K562 (cell line): Measurements from ENCODE around the gene DNAJC30. TPM values are rescaled to one million over a fixed set of nuclear protein-coding genes. Genes with fewer than 3 reads are reported as not detected.

ENCODE experiments used
- ATAC-seq: fragments of 200-7000 bp; cut with Tn5 transposase; 3 replicates; pipeline ENCODE4 v1.9.1; 2020; ENCODE audit warnings: moderate library complexity
- BruUV-seq: library from RNA; stranded (reverse); fragments of 400-500 nt; replicated peaks from 2 replicates; lab custom pipeline; 2021; lab: Mats Ljungman, UMichigan
- CTCF ChIA-PET: fragments of 300-600 bp; formaldehyde crosslinking; extraction: SDS; loops from one replicate; lab custom pipeline; 2021; ENCODE audit warnings: low intra/inter-chr PET ratio; lab: Yijun Ruan, JAX
- POLR2A ChIA-PET: fragments of 300-600, 350-650 bp; sonication (Branson Sonifier 250); formaldehyde crosslinking; extraction: SDS; loops from one replicate; lab custom pipeline; 2021; ENCODE audit warnings: antibody characterized with exemption, inconsistent platforms; lab: Yijun Ruan, JAX
- DNase-seq, 4 experiments: peaks; one replicate each; pipeline versions ENCODE4 v3.0.0 to v3.0.0-alpha.2; 2011 to 2018; ENCODE audit warnings: low spot score in 3 of 4, mixed read lengths in 3 of 4; ENCODE audit errors: extremely low read depth in 1 of 4
- FAIRE-seq: peaks from 2 replicates; lab custom pipeline; 2011; peaks lifted over from hg19 to GRCh38; lab: Jason Lieb, UNC
- H2AFZ ChIP-seq: 2 replicates; pipeline ENCODE4 v1.6.0; 2011; ENCODE audit warnings: low read depth, low read length, control low read depth, inconsistent platforms
- H3K27ac ChIP-seq: fragments of 200-600 bp; 3 replicates; pipeline ENCODE4 v1.8.0; 2011; ENCODE audit warnings: low read depth, mild to moderate bottlenecking, control low read depth, inconsistent platforms, low read length, moderate library complexity, mixed read lengths; ENCODE audit errors: extremely low read depth
- H3K27me3 ChIP-seq, 2 experiments: fragments of 300-600 bp in 1 of 2; 2 replicates in 1 of 2; 3 replicates in 1 of 2; pipeline versions ENCODE4 v1.6.0 to v1.8.0; 2011; ENCODE audit warnings: inconsistent platforms in 2 of 2, low read length in 2 of 2, mild to moderate bottlenecking in 1 of 2, mixed read lengths in 1 of 2, moderate library complexity in 1 of 2; ENCODE audit not compliant: control insufficient read depth in 2 of 2, insufficient read depth in 2 of 2
- H3K36me3 ChIP-seq: fragments of 300-600 bp; 3 replicates; pipeline ENCODE4 v1.8.0; 2011; ENCODE audit warnings: mild to moderate bottlenecking, low read length, inconsistent platforms; ENCODE audit not compliant: control insufficient read depth, insufficient read depth
- H3K4me1 ChIP-seq, 2 experiments: fragments of 200-600 bp in 1 of 2; replicated peaks in 1 of 2; 2 replicates in 1 of 2; 3 replicates in 1 of 2; pipeline versions ENCODE4 v1.5.1 to v1.8.0; 2011; ENCODE audit warnings: inconsistent platforms in 2 of 2, low read length in 2 of 2, mild to moderate bottlenecking in 1 of 2, mixed read lengths in 1 of 2, moderate library complexity in 1 of 2; ENCODE audit not compliant: control insufficient read depth in 2 of 2, insufficient read depth in 2 of 2
- H3K4me2 ChIP-seq: 2 replicates; pipeline ENCODE4 v1.6.1; 2011; ENCODE audit warnings: low read length, control low read depth, inconsistent platforms, mixed read lengths; ENCODE audit not compliant: insufficient read depth
- H3K4me3 ChIP-seq: fragments of 200-600 bp; sonication (generic), shearing (Covaris generic); 2 replicates; pipeline ENCODE4 v1.5.1; 2016; ENCODE audit warnings: control low read depth, inconsistent platforms
- H3K79me2 ChIP-seq: fragments of 200-600 bp; 3 replicates; pipeline ENCODE4 v1.8.0; 2011; ENCODE audit warnings: low read length, inconsistent platforms; ENCODE audit not compliant: control insufficient read depth, insufficient read depth
- H3K9ac ChIP-seq, 2 experiments: 2 replicates each; pipeline versions ENCODE4 v1.6.0 to v1.6.1; 2011; ENCODE audit warnings: low read depth in 2 of 2, low read length in 2 of 2, control low read depth in 1 of 2, inconsistent platforms in 1 of 2, mild to moderate bottlenecking in 1 of 2, mixed read lengths in 1 of 2; ENCODE audit not compliant: insufficient read depth in 1 of 2
- H3K9me1 ChIP-seq: one replicate; pipeline ENCODE4 v1.6.0; 2011; ENCODE audit warnings: inconsistent platforms, mild to moderate bottlenecking, low read length, moderate library complexity; ENCODE audit not compliant: control insufficient read depth, insufficient read depth
- H3K9me3 ChIP-seq: replicated peaks from 2 replicates; pipeline ENCODE4 v1.5.1; 2011; ENCODE audit warnings: low read depth, low read length, inconsistent platforms; ENCODE audit not compliant: control insufficient read depth, insufficient read depth
- H4K20me1 ChIP-seq: replicated peaks from 2 replicates; pipeline ENCODE4 v1.6.1; 2011; ENCODE audit warnings: low read length, inconsistent platforms, mixed read lengths; ENCODE audit not compliant: control insufficient read depth, insufficient read depth
- CHD2 ChIP-seq: IDR thresholded peaks from 2 replicates; pipeline ENCODE4 v1.6.1; 2011; ENCODE audit warnings: low read depth, low read length
- PKNOX1 ChIP-seq: fragments of 450-650 bp; IDR thresholded peaks from 2 replicates; pipeline ENCODE4 v1.6.1; 2016
- POLR2A ChIP-seq: fragments of 450-650 bp; conservative IDR thresholded peaks from 2 replicates; pipeline ENCODE4 v1.6.1; 2016
- POLR2AphosphoS5 ChIP-seq: IDR thresholded peaks from 2 replicates; pipeline ENCODE4 v1.6.1; 2011; ENCODE audit warnings: mild to moderate bottlenecking, low read depth, low read length, moderate library complexity; ENCODE audit not compliant: control insufficient read depth, insufficient read depth
- POLR2G ChIP-seq: fragments of 200-400 bp; formaldehyde crosslinking; IDR thresholded peaks from 2 replicates; pipeline ENCODE4 v1.6.1; 2017; ENCODE audit warnings: low read depth, mild to moderate bottlenecking, antibody characterized with exemption, low read length, moderate library complexity
- ZNF282 ChIP-seq: sonication (generic); formaldehyde crosslinking; IDR thresholded peaks from 2 replicates; pipeline ENCODE4 v1.8.1; 2023; ENCODE audit warnings: missing genetic modification reagents
- ZZZ3 ChIP-seq: fragments of 450-650 bp; IDR thresholded peaks from 2 replicates; pipeline ENCODE4 v1.6.1; 2016; ENCODE audit warnings: antibody characterized with exemption, mild to moderate bottlenecking, moderate library complexity
- WGBS: fragments of 100-300 bp; shearing (Covaris generic); methylation state at CpG from one replicate; pipeline ENCODE4 v1.1.6; 2016; ENCODE audit warnings: low coverage, mixed read lengths; ENCODE audit not compliant: insufficient coverage; ENCODE audit errors: missing lambda C conversion rate; 5-methylcytosine and 5-hydroxymethylcytosine counted together
- in situ Hi-C: fragments of 300-500 bp; cut with MboI; formaldehyde crosslinking; loops from 4 replicates; pipeline ENCODE4 v1.15.0; 2018; ENCODE audit warnings: inconsistent platforms, mixed read lengths
- intact Hi-C: fragments of 100-400 bp; cut with micrococcal nuclease; formaldehyde crosslinking; loops from 2 replicates; pipeline ENCODE4 v1.14.2; 2022
- polyA plus RNA-seq, 8 experiments: library from polyadenylated mRNA; depleted of rRNA in 4 of 8; stranded (reverse) in 5 of 8; unstranded in 3 of 8; fragments of >200 nt; fragmentation: Nextera tagmentation in 2 of 8; fragmentation: Illumina TruSeq in 1 of 8; extraction: Ambion mirVana in 2 of 8; extraction: Trizol in 1 of 8; gene quantifications; 2 replicates each; pipeline versions ENCODE4 v1.2.1 to v1.2.3, GENCODE V29; 2011 to 2014; ENCODE audit warnings: inconsistent platforms in 1 of 8, missing spikeins in 1 of 8
- total RNA-seq, 7 experiments: library from RNA; depleted of rRNA in 6 of 7; stranded (reverse); fragments of >200 nt in 6 of 7; fragmentation: Illumina TruSeq in 2 of 7; extraction: Trizol in 2 of 7; gene quantifications; 2 replicates each; pipeline versions ENCODE4 v1.2.1 to v1.2.3, GENCODE V29; 2011 to 2021; ENCODE audit warnings: low replicate concordance in 1 of 7

DNAJC30 gene
- total and polyA plus RNA-seq, 9 of the 15 experiments (the other 6 are each of a cell fraction or from before 2014, with no cell fraction given), result 1.1 to 11.3 (median 4.6) TPM

GRCh38 chr7:73700581-73701134, 17.4 kb upstream of the DNAJC30 start:
- H3K27me3 ChIP-seq, result no peaks in the 10 kb centered on the region; a peak in 1 of 5 replicates
- WGBS, result 75% methylated on average over 14 of the region's 15 CpGs
- no TSS peak for BruUV-seq
- no peak overlapping the region for H2AFZ ChIP-seq
- POLR2A ChIA-PET, result interaction anchor here (0.5 to 2.3 kb wide), 7 partner anchors 10 to 180 kb away, joined by 3 to 10 read pairs (median 3); partner anchors contain the start of gene VPS37D
- intact Hi-C loops, result loop anchor here (1.0 kb wide), 1 partner anchor 25 kb away; no protein-coding TSS in a partner anchor
- no peak overlapping the region for H3K27ac ChIP-seq
- H4K20me1 ChIP-seq, result peaks cover 24% of the 10 kb centered on the region
- peaks cover 9 to 51% of the 10 kb centered on the region in 2 experiments; a peak in 4 of 5 replicates for H3K4me1 ChIP-seq
- H3K9me3 ChIP-seq, result no peaks in the 10 kb centered on the region
- CTCF ChIA-PET, result no interaction called here
- H3K36me3 ChIP-seq, result peaks cover 63% of the 10 kb centered on the region; the same call in 2 of the 3 replicates
- 0 out of 4 replicates have a peak overlapping the region, but pooled peaks of 1 of the 2 experiments have one; percentile 13 for H3K9ac ChIP-seq
- H3K9me1 ChIP-seq, result no peaks in the 10 kb centered on the region
- H3K4me3 ChIP-seq, result no peak overlapping the region
- in situ Hi-C loops, result no loop called here
- DNase-seq (no peak), ATAC-seq (no peak), FAIRE-seq (no peak)
- no peak overlapping the region for H3K4me2 ChIP-seq
- H3K79me2 ChIP-seq, result no peaks in the 10 kb centered on the region
- TF ChIP-seq PKNOX1 (peak; percentile 62), POLR2AphosphoS5 (peak; percentile 6; the same call in 1 of the 2 replicates), ZZZ3 (no peak), POLR2A (0 out of 2 replicates have a peak, but pooled peaks have one; percentile 9), ZNF282 (no peak), CHD2 (0 out of 2 replicates have a peak, but pooled peaks have one; percentile 4), POLR2G (peak; percentile 52)
